Duodenal mucosa (tissue), 2 donors: ENCODE results near the gene NAA25.

Experiments
- H3K27ac ChIP-seq: one replicate; pipeline ENCODE4 v1.7.0; 2013; ENCODE audit warnings: low read depth, low read length
- H3K27me3 ChIP-seq, 2 donors: one replicate each; pipeline ENCODE4 v1.7.0; 2013; ENCODE audit warnings: low read length in 2 of 2, control low read depth in 1 of 2; ENCODE audit not compliant: insufficient read depth in 2 of 2, control insufficient read depth in 1 of 2
- H3K36me3 ChIP-seq, 2 donors: one replicate each; pipeline ENCODE4 v1.7.0; 2013; ENCODE audit warnings: low read length in 2 of 2, control low read depth in 1 of 2; ENCODE audit not compliant: insufficient read depth in 2 of 2, control insufficient read depth in 1 of 2
- H3K4me1 ChIP-seq, 2 donors: one replicate each; pipeline ENCODE4 v1.7.0; 2013; ENCODE audit warnings: low read length in 2 of 2, control low read depth in 1 of 2; ENCODE audit not compliant: insufficient read depth in 2 of 2, control insufficient read depth in 1 of 2
- H3K4me3 ChIP-seq, 2 donors: one replicate each; pipeline ENCODE4 v1.7.0; 2013; ENCODE audit warnings: low read length in 2 of 2, low read depth in 1 of 2
- H3K9ac ChIP-seq, 2 donors: one replicate each; pipeline ENCODE4 v1.7.0; 2013; ENCODE audit warnings: low read length in 2 of 2, low read depth in 1 of 2
- H3K9me3 ChIP-seq, 2 donors: one replicate each; pipeline ENCODE4 v1.7.0; 2013; ENCODE audit warnings: low read length in 2 of 2, control low read depth in 1 of 2; ENCODE audit not compliant: control insufficient read depth in 1 of 2

The NAA25 gene

GRCh38 chr12:111984820-111985219 is 123.8 kb downstream of the NAA25 start:
- no peak overlapping the region for H3K27ac ChIP-seq
- H3K4me1 ChIP-seq: no peaks in the 10 kb centered on the region
- H3K27me3 ChIP-seq: no peaks in the 10 kb centered on the region
- H3K4me3 ChIP-seq: no peak overlapping the region
- no peaks in the 10 kb centered on the region for H3K36me3 ChIP-seq
- H3K9ac ChIP-seq: no peak overlapping the region
- H3K9me3 ChIP-seq: no peaks in the 10 kb centered on the region

- no peak overlapping the region for H3K27ac ChIP-seq
- no peaks in the 10 kb centered on the region for H3K27me3 ChIP-seq
- H3K9ac ChIP-seq: no peak overlapping the region
- no peaks in the 10 kb centered on the region for H3K9me3 ChIP-seq
- no peaks in the 10 kb centered on the region for H3K4me1 ChIP-seq
- H3K4me3 ChIP-seq: no peak overlapping the region
- no peaks in the 10 kb centered on the region for H3K36me3 ChIP-seq
Measured at GRCh38 chr12:111981987-111982386, 126.6 kb downstream of the NAA25 start.

- Histone ChIP-seq H3K36me3 (no peaks in the 10 kb centered on the region), H3K9me3 (no peaks in the 10 kb centered on the region), H3K4me1 (no peaks in the 10 kb centered on the region), H3K27ac (no peak overlapping the region), H3K27me3 (no peaks in the 10 kb centered on the region), H3K9ac (no peak overlapping the region), H3K4me3 (no peak overlapping the region)
Measured at GRCh38 chr12:111980598-111980997, 128.0 kb downstream of the NAA25 start.

- no peaks in the 10 kb centered on the region for H3K27me3 ChIP-seq
- H3K9ac ChIP-seq: no peak overlapping the region
- H3K4me3 ChIP-seq: no peak overlapping the region
- H3K36me3 ChIP-seq: no peaks in the 10 kb centered on the region
- H3K4me1 ChIP-seq: no peaks in the 10 kb centered on the region
- no peaks in the 10 kb centered on the region for H3K9me3 ChIP-seq
- H3K27ac ChIP-seq: no peak overlapping the region
Measured at GRCh38 chr12:111978545-111978944, 130.0 kb downstream of the NAA25 start.

GRCh38 chr12:111976860-111977259 is 131.7 kb downstream of the NAA25 start:
- no peaks in the 10 kb centered on the region for H3K4me1 ChIP-seq
- no peaks in the 10 kb centered on the region for H3K36me3 ChIP-seq

More at GRCh38 chr12:111976860-111977259, 131.7 kb downstream of the NAA25 start:
- Histone ChIP-seq H3K27me3 (no peaks in the 10 kb centered on the region), H3K4me3 (no peak overlapping the region), H3K9me3 (no peaks in the 10 kb centered on the region), H3K9ac (no peak overlapping the region), H3K27ac (no peak overlapping the region)
